ENCODE data around the gene LRFN2.

Gene LRFN2

DNA sequence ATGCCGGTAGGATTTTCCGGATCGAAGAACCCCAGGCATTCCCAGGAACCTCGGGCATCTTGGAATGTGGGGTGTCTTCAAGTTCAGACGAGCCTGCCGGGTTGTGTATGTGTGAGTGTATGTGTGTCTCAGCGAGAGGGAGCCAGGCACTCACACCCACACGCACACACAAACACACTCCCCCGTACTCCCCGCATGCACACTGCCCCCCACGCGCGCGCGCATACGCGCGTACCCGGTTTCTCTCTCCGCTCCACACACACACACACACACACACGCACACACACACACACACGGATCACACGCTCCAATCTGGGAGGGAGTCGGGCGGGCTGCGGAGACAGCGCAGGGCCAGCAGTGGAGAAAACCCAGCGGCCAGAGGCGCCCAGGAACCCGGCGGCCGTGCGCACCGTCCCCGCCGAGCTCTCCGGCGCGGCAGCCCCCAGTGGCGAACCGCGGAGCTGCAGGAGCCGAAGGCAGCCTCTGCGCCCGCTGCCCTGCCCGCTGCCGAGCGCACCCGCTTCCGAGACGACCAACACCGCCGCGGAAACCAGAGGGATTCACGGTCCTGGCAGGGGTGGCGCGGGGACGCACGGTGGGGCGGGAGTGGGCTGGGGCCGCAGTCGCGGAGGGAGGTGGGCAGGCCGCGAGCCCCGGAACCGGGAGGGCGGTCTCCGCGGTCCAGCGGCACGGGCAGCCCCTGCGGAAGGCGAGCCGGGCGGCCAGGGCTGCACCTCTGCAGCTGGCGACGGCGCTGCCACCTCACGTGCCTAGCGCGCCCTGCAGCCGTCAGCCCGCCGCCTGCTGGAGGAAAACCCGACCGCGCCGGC, at the start of gene LRFN2:
LRFN2 (minus strand) TSS at position 125 of the 830 bp plus-strand sequence.
- H3K27ac ChIP-seq, result no peak within 1 kb of the TSS
- TF ChIP-seq ZFX (IDR thresholded peaks at IDR 0.05; ENCODE audit: borderline replicate concordance), result no peak
- peak; percentile 89 for TF ChIP-seq CTCF (IDR thresholded peaks at IDR 0.05)

- TF ChIP-seq ZFX (IDR thresholded peaks at IDR 0.05; ENCODE audit: borderline replicate concordance) (no peak), CTCF (IDR thresholded peaks at IDR 0.05) (no peak)
- no peak overlapping the region for H3K27ac ChIP-seq
Observed at GRCh38 chr6:40634429-40634828, 47.3 kb upstream of the LRFN2 start.

DNA sequence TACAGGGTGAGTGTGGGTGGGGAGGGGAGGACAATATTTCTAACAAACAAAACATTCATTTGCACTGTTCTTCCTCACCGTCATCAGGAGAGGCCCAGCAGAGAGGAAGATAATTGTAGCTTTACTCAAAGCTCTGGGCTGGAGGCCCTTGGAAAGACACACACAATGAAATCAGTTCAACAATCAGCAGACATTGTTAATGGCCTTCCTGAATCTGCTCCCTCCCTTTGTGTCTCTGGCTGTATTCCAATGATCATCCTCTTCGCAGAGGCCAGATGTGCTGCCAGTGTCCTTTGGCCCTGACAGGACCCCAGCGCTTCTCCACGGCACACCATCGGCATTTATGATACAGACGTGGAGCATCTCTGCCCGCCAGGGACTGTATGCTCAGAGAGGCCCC, 44.6 kb upstream of the LRFN2 start:
- no peak overlapping the region for H3K27ac ChIP-seq
- TF ChIP-seq CTCF (IDR thresholded peaks at IDR 0.05) (no peak), ZFX (IDR thresholded peaks at IDR 0.05; ENCODE audit: borderline replicate concordance) (no peak)

- no peak overlapping the region for H3K27ac ChIP-seq
- TF ChIP-seq ZFX (IDR thresholded peaks at IDR 0.05; ENCODE audit: borderline replicate concordance) (no peak), CTCF (IDR thresholded peaks at IDR 0.05) (no peak)
Observed at GRCh38 chr6:40630488-40630887, 43.3 kb upstream of the LRFN2 start.

- no peak overlapping the region for H3K27ac ChIP-seq
- TF ChIP-seq ZFX (IDR thresholded peaks at IDR 0.05; ENCODE audit: borderline replicate concordance) (no peak), CTCF (IDR thresholded peaks at IDR 0.05) (no peak)
Observed at GRCh38 chr6:40630051-40630450, 42.9 kb upstream of the LRFN2 start.

- TF ChIP-seq ZFX (IDR thresholded peaks at IDR 0.05; ENCODE audit: borderline replicate concordance), result no peak
- TF ChIP-seq CTCF (IDR thresholded peaks at IDR 0.05), result no peak
- H3K27ac ChIP-seq, result no peak overlapping the region
Observed at GRCh38 chr6:40629463-40629862, 42.3 kb upstream of the LRFN2 start.

DNA sequence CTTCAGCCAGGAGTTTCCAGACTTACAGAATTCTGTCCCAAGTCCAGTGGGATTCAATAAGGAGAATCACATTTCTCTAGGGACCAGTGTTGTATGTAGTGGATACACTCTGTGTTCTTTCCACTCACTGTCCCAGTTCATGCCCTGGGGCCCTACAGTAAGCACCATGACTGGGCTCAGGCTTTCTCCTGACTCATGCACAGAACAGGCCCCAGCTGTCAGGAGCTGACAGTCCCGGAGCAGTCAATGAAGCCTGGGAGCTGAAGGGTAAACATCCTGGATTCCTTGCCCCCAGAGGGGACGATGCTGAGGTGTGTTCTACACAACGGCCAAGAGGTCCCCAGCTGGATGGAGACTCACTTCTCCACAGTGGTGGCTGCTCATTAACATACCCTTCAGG, 40.2 kb upstream of the LRFN2 start:
- H3K27ac ChIP-seq, result no peak overlapping the region
- no peak for TF ChIP-seq ZFX (IDR thresholded peaks at IDR 0.05; ENCODE audit: borderline replicate concordance)
- no peak for TF ChIP-seq CTCF (IDR thresholded peaks at IDR 0.05)

Measured in 22Rv1 (cell line).